Ectodermal cell (in vitro differentiated cells): ENCODE measurements around the gene RIPPLY3. TPM values are rescaled to one million over a fixed set of nuclear protein-coding genes. Genes with fewer than 3 reads are reported as not detected.

Experiments
- H3K27ac ChIP-seq: 2 replicates; pipeline ENCODE4 v1.7.0; 2013; ENCODE audit warnings: mild to moderate bottlenecking, low read depth, low read length; ENCODE audit not compliant: insufficient read depth, poor library complexity, severe bottlenecking
- H3K27me3 ChIP-seq: 2 replicates; pipeline ENCODE4 v1.7.0; 2013; ENCODE audit warnings: mild to moderate bottlenecking, low read length; ENCODE audit not compliant: insufficient read depth, control insufficient read depth, poor library complexity, severe bottlenecking
- H3K36me3 ChIP-seq: one replicate; pipeline ENCODE4 v1.7.0; 2013; ENCODE audit warnings: low read length; ENCODE audit not compliant: control insufficient read depth, insufficient read depth
- H3K4me1 ChIP-seq: one replicate; pipeline ENCODE4 v1.7.0; 2013; ENCODE audit warnings: low read length; ENCODE audit not compliant: control insufficient read depth, insufficient read depth
- H3K4me3 ChIP-seq: 2 replicates; pipeline ENCODE4 v1.7.0; 2013; ENCODE audit warnings: low read depth, low read length, control low read depth; ENCODE audit not compliant: insufficient read depth
- H3K9me3 ChIP-seq: 2 replicates; pipeline ENCODE4 v1.7.0; 2013; ENCODE audit warnings: mild to moderate bottlenecking, low read length, moderate library complexity; ENCODE audit not compliant: control insufficient read depth
- WGBS, 2 experiments: methylation state at CpG; one replicate each; pipeline ENCODE4 v1.1.7; 2013; ENCODE audit warnings: missing lambda C conversion rate in 2 of 2; 5-methylcytosine and 5-hydroxymethylcytosine counted together
- polyA plus RNA-seq, 4 experiments: library from polyadenylated mRNA; stranded (reverse); fragments of 50-300 nt; gene quantifications; one replicate each; pipeline ENCODE4 v1.2.3, GENCODE V29; 2013

Gene RIPPLY3
- 2.6 TPM for polyA plus RNA-seq (2013, experiment 1 of 4)
- 1.8 TPM for polyA plus RNA-seq (2013, experiment 2 of 4)
- 2.8 TPM for polyA plus RNA-seq (2013, experiment 3 of 4)
- polyA plus RNA-seq (2013, experiment 4 of 4): 4.5 TPM

DNA sequence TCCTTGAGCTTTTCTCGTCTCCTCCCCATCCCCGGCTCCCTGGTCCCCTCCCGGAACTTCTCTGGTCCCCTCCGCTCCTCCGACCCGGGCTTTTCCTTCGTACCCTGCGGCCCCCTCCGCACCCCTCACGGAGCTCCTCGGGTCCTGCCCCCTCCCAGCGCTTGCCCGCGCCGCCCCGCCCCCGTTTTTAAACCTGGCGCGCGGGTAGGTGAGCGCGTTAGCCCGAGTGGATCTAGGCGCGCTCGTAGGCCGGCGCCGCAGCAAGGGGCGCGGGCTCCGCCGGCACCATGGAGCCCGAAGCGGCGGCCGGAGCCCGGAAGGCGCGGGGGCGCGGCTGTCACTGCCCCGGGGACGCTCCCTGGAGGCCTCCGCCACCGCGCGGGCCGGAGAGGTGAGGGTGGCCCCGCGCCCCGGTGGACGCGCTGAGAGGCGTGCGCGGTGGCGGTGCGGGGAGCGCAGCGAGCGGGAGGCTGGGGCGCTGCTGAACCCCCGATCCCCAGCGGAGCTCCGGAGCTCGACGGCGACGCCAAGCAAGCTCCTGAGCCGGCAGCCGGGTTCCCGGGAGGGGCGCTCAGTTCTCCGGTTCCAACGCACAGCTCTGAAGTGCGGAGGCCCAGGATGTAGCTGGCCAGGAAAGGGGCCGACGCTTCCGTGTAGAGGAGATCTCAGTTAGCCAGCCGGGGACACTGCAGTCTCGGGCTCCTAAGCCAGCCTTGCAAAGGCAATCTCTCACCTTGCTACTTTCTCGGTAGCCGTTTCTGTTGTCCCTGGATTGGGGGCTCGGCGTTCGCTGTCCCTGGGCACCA lies at the start of gene RIPPLY3:
RIPPLY3 (plus strand) TSS at position 217 of the 806 bp plus-strand sequence; CDS start at position 288, 71 bp downstream.
- Histone ChIP-seq H3K4me3 (peak within 1 kb of the TSS; percentile 43), H3K27ac (no peak within 1 kb of the TSS), H3K27me3 (peaks cover 55% of the 10 kb centered on the region), H3K4me1 (peaks cover 8% of the 10 kb centered on the region), H3K9me3 (no peaks in the 10 kb centered on the region), H3K36me3 (no peaks in the 10 kb centered on the region)
- 3% methylated on average over 87 of the region's 87 CpGs for WGBS, 2 experiments

GRCh38 chr21:36959020-36959835 lies 47.3 kb upstream of the RIPPLY3 start:
- Histone ChIP-seq H3K27me3 (no peaks in the 10 kb centered on the region), H3K27ac (no peak overlapping the region), H3K36me3 (peaks cover 3% of the 10 kb centered on the region), H3K4me1 (no peaks in the 10 kb centered on the region), H3K9me3 (no peaks in the 10 kb centered on the region), H3K4me3 (no peak overlapping the region)
- WGBS, 2 experiments: 91 to 93% methylated on average over 17 of the region's 17 CpGs

- 96 to 98% methylated on average over 8 of the region's 8 CpGs for WGBS, 2 experiments
- peaks cover 3% of the 10 kb centered on the region for H3K36me3 ChIP-seq
- H3K4me1 ChIP-seq: no peaks in the 10 kb centered on the region
- no peaks in the 10 kb centered on the region for H3K9me3 ChIP-seq
- H3K27ac ChIP-seq: no peak overlapping the region
- no peaks in the 10 kb centered on the region for H3K27me3 ChIP-seq
- H3K4me3 ChIP-seq: no peak overlapping the region
Observed at GRCh38 chr21:36960676-36961284, 45.7 kb upstream of the RIPPLY3 start.

DNA sequence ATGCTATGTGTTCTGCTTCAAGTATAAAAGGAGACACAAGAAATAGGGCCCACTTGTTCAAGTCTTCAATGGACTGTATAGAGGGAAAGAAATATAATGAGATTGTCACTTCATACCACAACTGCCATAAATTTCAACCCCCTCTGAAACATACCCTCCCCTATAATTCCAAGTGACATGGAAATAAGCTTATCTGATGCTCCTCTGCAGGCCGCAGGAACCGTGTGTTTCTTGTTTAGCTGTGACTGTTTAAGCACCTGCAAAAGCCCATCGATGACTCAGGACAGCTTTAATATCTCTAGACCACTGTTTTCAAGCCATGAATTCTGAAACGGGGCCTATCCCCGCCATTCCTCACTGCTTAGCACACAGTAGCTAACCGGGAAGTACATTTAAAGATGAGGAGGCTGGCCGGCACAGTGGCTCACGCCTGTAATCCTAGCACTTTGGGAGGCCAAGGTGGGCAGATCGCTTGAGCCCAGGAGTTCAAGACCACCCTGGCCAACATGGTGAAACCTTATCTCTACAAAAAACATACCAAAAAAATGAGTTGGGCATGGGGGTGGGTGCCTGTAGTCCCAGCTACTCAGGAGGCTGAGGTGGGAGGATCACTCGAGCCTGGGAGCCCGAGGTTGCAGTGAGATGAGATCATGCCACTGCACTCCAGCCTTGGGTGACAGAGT lies 44.3 kb upstream of the RIPPLY3 start:
- Histone ChIP-seq H3K9me3 (no peaks in the 10 kb centered on the region), H3K4me3 (no peak overlapping the region), H3K27me3 (no peaks in the 10 kb centered on the region), H3K36me3 (peaks cover 3% of the 10 kb centered on the region), H3K4me1 (no peaks in the 10 kb centered on the region), H3K27ac (no peak overlapping the region)
- 92 to 95% methylated on average over 11 of the region's 11 CpGs for WGBS, 2 experiments

DNA sequence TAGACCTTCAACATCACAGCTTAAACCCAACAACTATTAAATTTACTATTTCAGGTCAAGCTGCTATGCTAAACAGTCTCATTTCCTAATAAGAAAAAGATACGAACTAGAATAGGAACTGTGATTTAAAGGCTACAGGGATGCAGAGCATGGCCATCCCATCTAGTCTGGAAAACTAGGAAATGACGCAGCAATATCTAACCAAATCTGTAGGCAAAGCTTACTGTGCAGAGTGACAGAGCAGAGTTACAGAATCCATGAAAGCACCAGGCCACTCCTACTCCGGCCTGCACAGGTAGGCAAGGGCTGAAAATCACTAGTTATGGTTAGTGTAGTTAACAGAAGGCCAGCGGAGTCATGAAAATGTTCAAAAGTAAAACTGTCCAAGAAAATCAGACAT lies 42.1 kb upstream of the RIPPLY3 start:
- H3K27me3 ChIP-seq: no peaks in the 10 kb centered on the region
- no peaks in the 10 kb centered on the region for H3K4me1 ChIP-seq
- no peaks in the 10 kb centered on the region for H3K9me3 ChIP-seq
- H3K4me3 ChIP-seq: no peak overlapping the region
- H3K36me3 ChIP-seq: peaks cover 3% of the 10 kb centered on the region
- no peak overlapping the region for H3K27ac ChIP-seq
- WGBS, 2 experiments: 93 to 94% methylated on average over 4 of the region's 4 CpGs

- WGBS, 2 experiments: 87 to 90% methylated on average over 8 of the region's 8 CpGs
- no peak overlapping the region for H3K4me3 ChIP-seq
- H3K27me3 ChIP-seq: no peaks in the 10 kb centered on the region
- no peaks in the 10 kb centered on the region for H3K9me3 ChIP-seq
- H3K4me1 ChIP-seq: no peaks in the 10 kb centered on the region
- H3K36me3 ChIP-seq: no peaks in the 10 kb centered on the region
- H3K27ac ChIP-seq: no peak overlapping the region
Observed at GRCh38 chr21:36964827-36965719, 41.4 kb upstream of the RIPPLY3 start.

- no peaks in the 10 kb centered on the region for H3K36me3 ChIP-seq
- peak overlapping the region; percentile 44 for H3K4me3 ChIP-seq
- no peaks in the 10 kb centered on the region for H3K9me3 ChIP-seq
- H3K4me1 ChIP-seq: no peaks in the 10 kb centered on the region
- H3K27ac ChIP-seq: no peak overlapping the region
- no peaks in the 10 kb centered on the region for H3K27me3 ChIP-seq
- WGBS, 2 experiments: 60 to 63% methylated on average over 10 of the region's 10 CpGs
Observed at GRCh38 chr21:36965720-36966065, 40.8 kb upstream of the RIPPLY3 start.

GRCh38 chr21:36966066-36966820 lies 40.3 kb upstream of the RIPPLY3 start, which contains the start of gene HLCS:
TSS of gene HLCS (minus strand) at chr21:36966669. CDS start at chr21:36966638, 31 bp downstream.
- H3K9me3 ChIP-seq: no peaks in the 10 kb centered on the region
- peak within 1 kb of the TSS; percentile 44 for H3K4me3 ChIP-seq
- no peaks in the 10 kb centered on the region for H3K4me1 ChIP-seq
- no peak within 1 kb of the TSS for H3K27ac ChIP-seq
- H3K36me3 ChIP-seq: no peaks in the 10 kb centered on the region
- 1% methylated on average over 101 of the region's 101 CpGs for WGBS, 2 experiments
- no peaks in the 10 kb centered on the region for H3K27me3 ChIP-seq
